C4-2B (cell line): ENCODE measurements around the gene FRMD8.

ENCODE experiments used
- H3K27ac ChIP-seq: fragments of 450-650 bp; 2 replicates; pipeline ENCODE4 v1.5.1; 2017
- CTCF ChIP-seq: fragments of 450-650 bp; conservative IDR thresholded peaks from 2 replicates; pipeline ENCODE4 v1.5.1; 2017; ENCODE audit warnings: mild to moderate bottlenecking
- ZFX ChIP-seq: fragments of 450-650 bp; IDR thresholded peaks from 2 replicates; pipeline ENCODE4 v1.6.1; 2017

Gene FRMD8

GRCh38 chr11:65386307-65387140 lies at the start of gene FRMD8:
Gene FRMD8 (plus strand): TSS chr11:65386637. CDS start chr11:65387037, 400 bp downstream.
- H3K27ac ChIP-seq: peak within 1 kb of the TSS; percentile 99
- TF ChIP-seq CTCF (no peak), ZFX (no peak)

GRCh38 chr11:65338676-65339075 lies 47.8 kb upstream of the FRMD8 start:
- TF ChIP-seq ZFX (no peak), CTCF (no peak)
- H3K27ac ChIP-seq: no peak overlapping the region

GRCh38 chr11:65340226-65340625 lies 46.2 kb upstream of the FRMD8 start:
- no peak for TF ChIP-seq CTCF
- no peak for TF ChIP-seq ZFX
- no peak overlapping the region for H3K27ac ChIP-seq

- TF ChIP-seq CTCF (no peak), ZFX (no peak)
- H3K27ac ChIP-seq: no peak overlapping the region
Observed at GRCh38 chr11:65341856-65342255, 44.6 kb upstream of the FRMD8 start.

- no peak overlapping the region for H3K27ac ChIP-seq
- no peak for TF ChIP-seq ZFX
- TF ChIP-seq CTCF: no peak
Observed at GRCh38 chr11:65351511-65351910, 34.9 kb upstream of the FRMD8 start.

- no peak overlapping the region for H3K27ac ChIP-seq
- TF ChIP-seq CTCF (no peak; the same call in 1 of the 2 replicates), ZFX (no peak)
Observed at GRCh38 chr11:65352783-65353182, 33.7 kb upstream of the FRMD8 start.

GRCh38 chr11:65353376-65353775 lies 33.1 kb upstream of the FRMD8 start:
- H3K27ac ChIP-seq: peak overlapping the region; percentile 64
- TF ChIP-seq CTCF (no peak), ZFX (no peak)
